Activated CD8-positive, alpha-beta memory T cell treated with anti-CD3 and anti-CD28 coated beads for 48 hours (primary cell): ENCODE measurements around the gene DLEU7.

Experiments
- DNase-seq, 3 experiments: peaks; one replicate each; pipeline ENCODE4 v3.0.0-alpha.2; 2020; ENCODE audit warnings: low read depth in 2 of 3, low spot score in 2 of 3

DLEU7 gene

GRCh38 chr13:50797091-50797490, 46.4 kb downstream of the DLEU7 start:
- DNase-seq: no peak

- DNase-seq: no peak
Measured at GRCh38 chr13:50796463-50796862, 47.0 kb downstream of the DLEU7 start.

- no peak for DNase-seq
Measured at GRCh38 chr13:50794226-50794625, 49.3 kb downstream of the DLEU7 start.

GRCh38 chr13:50793026-50793425, 50.5 kb downstream of the DLEU7 start:
- no peak for DNase-seq

- DNase-seq: no peak
Measured at GRCh38 chr13:50788551-50789210, 54.8 kb downstream of the DLEU7 start.

- DNase-seq: no peak
Measured at GRCh38 chr13:50787316-50788195, 55.9 kb downstream of the DLEU7 start.

- no peak for DNase-seq
Measured at GRCh38 chr13:50783717-50784290, 59.7 kb downstream of the DLEU7 start.

- DNase-seq: no peak
Measured at GRCh38 chr13:50783066-50783465, 60.4 kb downstream of the DLEU7 start.

- DNase-seq: no peak
Measured at GRCh38 chr13:50780201-50781015, 63.1 kb downstream of the DLEU7 start.

GRCh38 chr13:50779443-50780200, 63.9 kb downstream of the DLEU7 start:
- DNase-seq: no peak
